GM19455 (cell line): ENCODE data around the gene FABP7.
A peak's percentile ranks its signal among the peaks of the same experiment; 100 is the strongest.

ENCODE experiments used
- ATAC-seq: cut with Tn5 transposase; IDR thresholded peaks from one replicate; pipeline ENCODE4 v1.9.1; 2021; ENCODE audit not compliant: unreplicated experiment

Gene FABP7

DNA sequence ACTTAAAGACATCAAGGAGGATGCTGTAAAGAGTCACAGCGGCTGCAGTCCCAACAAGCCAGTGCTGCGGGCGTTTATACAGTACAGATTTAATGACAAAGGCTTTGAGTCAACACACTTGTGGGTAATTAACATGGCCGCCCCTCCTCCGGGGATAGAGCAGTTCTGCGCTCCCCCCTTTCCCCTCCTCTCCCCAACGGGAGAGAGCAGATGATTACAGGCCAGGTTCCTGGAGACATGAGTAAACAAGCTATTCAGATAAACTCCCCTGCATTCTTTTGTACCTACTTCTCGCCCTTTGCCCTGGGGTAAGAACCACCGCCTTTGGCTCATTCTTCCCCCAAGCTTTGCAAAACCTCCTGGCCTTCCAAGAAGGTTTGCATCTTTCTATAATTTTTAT lies 23.6 kb upstream of the FABP7 start:
- ATAC-seq = no peak

DNA sequence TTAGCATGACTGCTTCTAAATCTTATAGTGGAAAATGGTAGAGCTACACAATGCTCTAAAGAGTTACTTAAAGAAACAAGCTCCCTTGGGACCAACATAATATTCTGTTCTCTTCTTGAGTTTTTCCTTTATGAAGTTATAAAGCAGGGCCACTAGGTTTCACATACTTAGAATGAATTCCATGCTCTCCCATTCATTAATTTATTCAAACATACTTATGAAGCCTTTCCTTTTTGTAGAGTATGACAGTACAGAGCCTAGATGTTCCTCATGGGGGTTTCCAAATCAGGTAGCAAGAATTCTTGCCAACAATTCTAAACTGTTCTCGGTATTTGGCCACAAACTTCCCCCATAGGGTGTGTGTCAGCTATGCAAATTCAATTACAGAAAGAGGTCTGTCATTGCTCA lies 20.6 kb upstream of the FABP7 start:
- peak; percentile 88 for ATAC-seq

DNA sequence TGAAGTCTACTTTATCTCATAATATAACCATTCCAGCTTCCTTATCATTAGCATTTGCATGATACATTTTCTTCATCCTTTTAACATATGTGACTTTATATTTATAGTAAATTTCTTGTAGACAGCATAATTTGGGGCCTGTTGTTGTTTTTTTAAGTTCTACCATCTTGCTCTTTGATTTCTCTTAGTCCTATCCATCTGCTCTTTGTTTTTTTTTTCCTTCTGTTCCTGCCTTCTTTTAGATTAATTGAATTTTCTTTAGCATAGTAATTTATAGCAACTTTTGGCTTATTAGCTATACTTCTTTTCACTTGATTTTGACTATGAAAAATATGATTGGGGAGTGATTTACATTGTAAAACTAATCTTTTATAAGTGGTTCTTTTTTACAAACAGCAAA lies 19.2 kb upstream of the FABP7 start:
- ATAC-seq = no peak

DNA sequence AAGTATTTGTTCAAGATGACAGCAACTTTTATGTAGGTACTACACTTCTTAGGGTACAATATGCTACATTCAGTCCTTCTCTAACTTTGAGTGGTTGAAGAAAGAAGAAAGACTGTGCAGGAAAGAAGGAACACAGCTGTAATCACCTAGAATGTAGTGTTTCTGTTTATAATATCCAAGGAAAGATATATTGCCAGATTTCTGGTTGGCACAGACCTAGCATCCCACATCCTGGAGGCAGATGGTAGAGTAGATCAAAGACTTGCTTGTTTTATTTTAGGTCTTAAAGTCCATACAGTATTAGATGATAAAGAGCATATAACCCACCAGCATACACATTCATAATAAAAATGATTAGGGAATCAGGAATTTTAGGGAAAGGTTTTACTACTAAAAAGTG lies 13.3 kb upstream of the FABP7 start:
- no peak for ATAC-seq

DNA sequence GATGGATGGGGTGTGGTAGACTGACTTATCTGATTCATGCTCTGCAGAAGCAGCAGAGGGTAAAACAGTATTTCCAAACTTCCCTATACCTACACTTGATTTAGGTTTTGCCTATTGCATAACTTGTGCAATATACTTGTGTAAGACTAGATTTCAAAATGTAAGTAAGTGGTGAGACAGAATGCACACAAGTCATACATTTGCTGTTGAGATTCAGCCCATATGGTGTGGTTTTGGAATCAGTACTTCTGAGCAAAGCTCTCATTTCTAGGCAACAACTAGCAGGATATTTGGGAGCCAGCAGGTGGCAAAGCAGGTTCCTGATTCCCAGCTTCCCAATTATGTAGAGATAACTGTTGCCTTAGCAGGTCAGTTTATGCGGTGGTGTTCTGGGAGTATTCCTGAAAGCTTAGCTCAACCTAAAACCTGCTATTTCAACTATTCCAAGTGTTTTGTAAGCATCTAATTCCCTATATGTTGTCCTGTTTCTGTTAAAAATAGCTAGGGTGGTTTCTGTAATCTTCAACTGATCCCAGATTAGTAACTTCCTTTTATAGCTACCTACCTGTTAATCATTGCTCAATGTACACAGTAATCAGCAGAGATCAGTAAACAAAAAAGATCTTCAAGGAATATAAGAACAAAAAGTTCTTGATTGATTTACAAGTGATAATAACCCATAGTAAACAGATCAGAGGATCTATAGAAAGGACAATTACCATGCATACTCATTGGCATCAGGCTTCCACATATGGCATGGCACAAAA lies 8.5 kb upstream of the FABP7 start:
- ATAC-seq = no peak

DNA sequence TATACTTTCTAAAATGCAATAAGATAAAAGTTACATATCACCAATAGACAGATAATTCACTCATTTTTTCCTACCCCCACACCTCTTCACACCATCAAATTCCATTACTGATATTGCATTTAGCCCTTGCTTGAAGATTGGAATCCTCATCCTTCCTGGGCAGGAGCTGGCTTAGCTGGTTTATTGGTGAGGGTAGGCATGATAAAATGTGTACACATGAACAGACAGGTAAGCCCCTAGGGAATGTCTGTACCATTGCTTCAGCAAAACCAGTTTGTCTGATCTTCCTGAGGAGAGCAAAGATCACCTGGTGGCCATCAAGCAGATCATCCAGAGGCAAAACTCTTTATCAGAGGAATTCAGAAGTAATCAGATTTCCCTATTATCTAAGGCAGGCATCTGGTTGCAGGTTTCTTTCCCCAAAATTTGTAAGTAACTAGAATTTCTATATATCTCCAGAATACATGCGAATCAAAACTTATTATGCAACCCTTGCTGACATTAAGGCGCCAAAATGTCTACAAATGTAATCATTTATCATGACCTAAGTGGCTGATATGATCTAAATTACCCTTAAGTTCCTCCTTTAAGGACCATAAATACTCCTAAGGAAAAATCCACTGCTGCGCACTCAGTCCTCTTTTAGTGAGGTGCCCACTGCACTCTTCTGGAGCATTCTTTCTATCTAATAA lies 6.6 kb upstream of the FABP7 start:
- ATAC-seq = no peak

DNA sequence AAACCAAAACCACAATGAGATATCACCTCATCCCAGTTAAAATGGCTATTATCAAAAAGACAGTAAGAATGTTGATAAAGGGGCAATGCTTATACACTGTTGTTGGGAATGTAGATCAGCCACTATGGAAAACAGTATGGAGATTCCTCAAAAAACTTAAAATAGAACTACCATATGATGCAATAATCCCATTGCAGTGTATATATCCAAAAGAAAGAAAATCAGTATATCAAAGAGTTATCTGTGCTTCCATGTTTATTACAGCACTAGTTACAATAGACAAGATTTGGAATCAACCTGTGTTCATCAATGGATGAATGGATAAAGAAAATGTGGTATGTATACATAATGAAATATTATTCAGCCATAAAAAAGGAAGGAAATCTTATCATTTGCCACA lies 3.5 kb upstream of the FABP7 start:
- no peak for ATAC-seq

DNA sequence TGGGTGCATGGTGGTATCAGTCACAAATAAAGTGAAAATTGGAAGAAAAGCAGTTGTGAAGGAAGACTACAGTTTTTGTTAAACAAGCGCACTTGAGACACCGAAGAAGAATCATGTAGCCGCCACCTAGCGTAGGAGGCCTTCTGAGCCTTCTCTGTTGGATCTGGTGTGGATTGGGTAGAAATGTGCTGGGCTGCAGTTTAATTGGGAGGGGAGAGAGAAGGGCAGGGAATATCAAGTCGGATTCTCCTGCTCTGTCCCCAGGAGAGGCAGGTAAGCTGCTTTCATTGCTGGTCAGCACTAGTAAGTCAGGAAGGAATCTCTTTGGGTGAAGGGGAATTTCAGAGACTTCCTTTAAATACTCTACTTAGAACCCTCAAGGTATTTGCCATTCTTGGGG lies 1.2 kb upstream of the FABP7 start:
- no peak for ATAC-seq

DNA sequence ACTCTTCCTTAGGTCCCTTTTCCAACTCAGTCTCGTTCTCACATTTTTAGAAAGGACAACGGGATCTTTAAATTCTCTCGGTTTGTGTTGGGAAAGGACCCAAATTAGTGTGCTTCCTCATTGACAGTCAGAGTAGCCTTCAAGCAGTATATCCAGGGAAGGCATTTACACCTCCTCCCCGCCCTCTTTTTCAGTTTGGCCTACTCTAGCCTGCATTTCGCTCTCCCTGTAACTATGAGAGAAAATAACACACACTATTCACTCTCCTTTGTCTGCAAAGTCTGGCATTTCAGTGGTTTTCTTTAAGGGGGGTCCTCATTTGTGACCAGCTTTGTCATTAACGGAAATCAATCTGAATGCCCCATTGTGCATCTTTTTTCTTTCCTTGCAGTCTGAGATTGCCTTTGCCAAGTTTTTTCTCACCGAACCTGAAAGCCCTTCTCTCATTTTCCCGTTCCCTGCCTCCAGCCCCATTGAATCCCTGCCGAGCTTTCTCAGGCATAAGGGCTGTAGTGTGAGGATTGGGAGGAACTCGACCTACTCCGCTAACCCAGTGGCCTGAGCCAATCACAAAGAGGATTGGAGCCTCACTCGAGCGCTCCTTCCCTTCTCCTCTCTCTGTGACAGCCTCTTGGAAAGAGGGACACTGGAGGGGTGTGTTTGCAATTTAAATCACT lies 393 bp upstream of the FABP7 start:
- no peak for ATAC-seq

DNA sequence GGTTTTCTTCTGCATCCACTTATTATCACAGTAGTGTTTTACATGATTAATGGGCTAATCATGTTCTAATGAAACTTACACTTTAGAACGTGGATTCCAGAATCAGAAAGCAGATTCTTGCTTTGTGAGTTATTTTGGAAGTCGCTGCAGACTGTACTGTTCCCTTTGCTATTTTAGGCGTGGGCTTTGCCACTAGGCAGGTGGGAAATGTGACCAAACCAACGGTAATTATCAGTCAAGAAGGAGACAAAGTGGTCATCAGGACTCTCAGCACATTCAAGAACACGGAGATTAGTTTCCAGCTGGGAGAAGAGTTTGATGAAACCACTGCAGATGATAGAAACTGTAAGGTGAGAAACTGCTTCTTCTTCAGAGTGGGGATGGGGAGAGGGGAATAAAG lies 598 bp downstream of the FABP7 start:
- ATAC-seq = no peak

DNA sequence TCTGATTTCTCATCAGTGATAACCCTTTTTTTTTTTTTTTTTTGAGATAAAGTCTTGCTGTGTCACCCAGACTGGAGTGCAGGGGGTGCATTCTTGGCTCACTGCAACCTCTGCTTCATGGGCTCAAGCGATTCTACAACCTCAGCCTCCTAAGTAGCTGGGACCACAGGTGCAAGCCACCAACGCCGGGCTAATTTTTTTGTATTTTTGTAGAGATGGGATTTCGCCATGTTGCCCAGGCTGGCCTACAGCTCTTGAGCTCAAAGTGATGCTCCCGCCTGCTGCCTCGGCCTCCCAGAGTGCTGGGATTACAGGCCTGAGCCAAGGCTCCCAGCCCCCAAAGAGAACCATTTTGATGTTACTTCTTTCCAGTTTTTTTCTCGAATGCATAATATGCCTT lies 2.2 kb downstream of the FABP7 start:
- ATAC-seq = no peak

DNA sequence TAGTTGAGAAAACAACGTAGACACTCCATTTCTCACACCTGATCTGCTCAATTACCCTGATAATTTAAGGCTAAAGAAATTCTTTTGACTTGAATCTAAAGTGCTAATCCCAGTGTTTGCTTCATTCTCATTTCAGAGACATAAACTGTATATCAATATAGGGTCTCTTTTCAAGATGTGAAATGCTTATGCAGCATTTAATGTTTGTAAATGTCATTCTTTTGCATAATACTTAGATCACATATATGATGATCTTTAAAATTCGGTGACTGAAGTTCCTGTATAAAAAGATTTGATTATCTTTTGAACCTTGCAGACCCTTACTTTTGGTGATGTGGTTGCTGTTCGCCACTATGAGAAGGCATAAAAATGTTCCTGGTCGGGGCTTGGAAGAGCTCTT lies 3.9 kb downstream of the FABP7 start:
- no peak for ATAC-seq

DNA sequence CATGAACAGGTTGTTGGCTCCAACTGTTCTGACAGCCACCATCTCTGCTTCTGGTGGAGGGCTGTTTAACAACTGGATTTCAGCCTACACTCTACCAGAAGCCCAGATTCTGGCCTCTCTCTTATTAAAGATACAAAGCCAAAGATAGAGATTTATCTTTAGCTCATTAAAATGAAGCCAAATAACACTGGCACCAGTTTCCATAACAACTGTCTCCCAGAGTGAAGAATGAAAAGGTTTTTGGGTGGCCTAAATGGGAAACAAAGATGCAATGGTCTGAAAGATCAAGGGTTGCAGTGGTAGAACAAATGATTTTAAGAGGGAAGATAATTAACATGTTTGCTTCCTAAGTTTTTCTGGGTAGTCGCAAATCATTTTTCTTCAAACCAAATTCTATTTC lies 6.4 kb downstream of the FABP7 start:
- no peak for ATAC-seq

DNA sequence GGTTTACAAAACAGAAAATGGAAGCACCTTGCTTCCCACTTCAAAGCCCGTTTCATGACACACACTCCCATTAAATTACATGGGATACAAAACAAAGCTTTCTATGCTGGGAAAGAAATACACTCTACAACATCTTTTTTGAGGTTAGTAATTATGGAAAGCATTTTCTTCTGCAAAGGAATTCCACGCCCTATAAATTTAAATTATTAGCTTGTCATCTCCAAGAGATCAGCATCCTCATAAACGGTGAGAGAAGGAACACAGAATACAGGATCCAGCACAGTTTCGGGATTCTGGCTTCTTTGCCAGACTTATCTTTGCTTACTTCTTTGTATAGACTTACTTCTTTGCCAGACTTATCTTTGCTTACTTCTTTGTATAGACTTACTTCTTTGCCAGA lies 8.2 kb downstream of the FABP7 start:
- no peak for ATAC-seq

DNA sequence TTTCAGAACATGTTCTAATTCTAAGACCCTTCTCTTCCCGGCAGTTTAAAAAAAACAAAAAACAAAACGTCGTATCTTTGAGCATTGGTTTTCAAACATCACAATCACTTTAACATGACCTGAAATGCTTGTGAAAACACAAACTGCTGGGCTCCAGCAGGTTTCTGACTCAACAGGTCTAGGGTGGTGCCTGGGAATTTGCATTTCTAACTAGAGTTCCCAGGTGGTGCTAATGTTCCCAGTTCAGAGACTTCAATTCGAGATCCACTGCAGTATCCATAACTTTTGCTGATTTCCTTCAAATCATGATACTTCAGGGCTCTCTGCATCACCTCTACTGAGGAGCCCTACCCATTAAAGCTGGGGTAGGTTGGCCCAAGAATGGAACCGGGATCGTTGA lies 8.7 kb downstream of the FABP7 start:
- ATAC-seq = no peak

DNA sequence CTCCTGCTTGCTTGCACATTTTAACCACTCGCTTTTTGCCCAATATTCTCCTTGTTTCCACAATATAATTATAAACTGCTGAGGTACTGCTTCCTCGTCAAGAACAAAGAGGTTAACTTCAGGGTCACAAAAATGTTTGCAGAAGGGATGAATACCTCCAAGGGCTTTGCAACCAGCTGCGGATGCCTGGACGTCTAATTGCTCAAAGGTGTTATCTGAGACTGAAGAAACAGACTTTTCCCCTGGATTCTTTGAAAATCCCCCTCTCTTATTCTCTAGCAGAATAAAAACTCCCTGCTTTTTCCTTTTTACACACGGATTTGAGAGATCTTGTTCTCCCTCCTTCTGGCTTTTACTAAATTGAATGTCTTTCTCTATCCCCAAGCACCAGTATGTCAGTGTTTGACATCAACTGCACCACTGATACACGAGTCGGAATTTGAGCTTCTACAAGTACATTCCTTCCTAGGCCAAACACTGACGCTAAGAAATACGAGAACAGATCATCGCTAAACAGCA lies 9.2 kb downstream of the FABP7 start:
- no peak for ATAC-seq

DNA sequence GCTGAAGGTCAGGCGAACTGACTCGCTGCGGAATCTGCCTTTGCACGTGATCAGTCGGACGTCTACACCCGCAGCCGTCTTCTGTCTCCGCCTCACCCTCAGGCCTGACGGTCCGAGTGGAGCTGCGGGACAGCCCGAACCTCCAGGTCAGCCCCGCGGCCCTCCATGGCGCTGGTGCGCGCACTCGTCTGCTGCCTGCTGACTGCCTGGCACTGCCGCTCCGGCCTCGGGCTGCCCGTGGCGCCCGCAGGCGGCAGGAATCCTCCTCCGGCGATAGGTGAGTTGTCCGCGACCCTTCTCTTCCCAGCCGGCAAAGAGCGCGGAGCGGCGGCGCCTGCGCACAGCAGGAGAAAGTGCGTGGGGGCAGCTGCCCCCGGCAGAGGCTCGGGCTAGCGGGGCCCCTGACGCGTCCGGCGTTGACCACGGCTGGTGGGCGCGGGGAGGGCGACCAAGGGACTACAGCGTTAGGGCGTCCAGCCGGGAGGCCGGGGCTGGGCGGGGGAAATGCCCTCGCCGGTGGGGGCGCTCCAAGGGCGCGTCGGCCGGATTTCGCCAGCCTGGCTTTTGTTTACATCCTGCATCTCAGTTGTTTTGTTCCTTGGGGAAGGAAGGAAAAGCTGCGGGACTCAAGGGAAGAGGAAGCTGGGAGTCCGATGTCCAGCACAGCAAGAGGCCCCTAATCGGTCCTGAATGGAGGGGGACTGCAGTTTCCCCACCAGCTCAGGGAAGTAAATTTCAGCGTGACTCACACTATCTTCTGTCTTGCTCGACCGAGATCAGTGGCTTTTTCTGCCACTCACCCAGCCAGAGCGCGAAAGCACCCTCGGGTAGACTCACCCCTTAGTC lies 9.9 kb downstream of the FABP7 start, which contains the start of gene SMPDL3A:
Gene SMPDL3A, plus strand, starts transcription at position 77 of the 846 bp plus-strand sequence. Its CDS starts 89 bp downstream, at position 166.
- peak; percentile 64 for ATAC-seq

DNA sequence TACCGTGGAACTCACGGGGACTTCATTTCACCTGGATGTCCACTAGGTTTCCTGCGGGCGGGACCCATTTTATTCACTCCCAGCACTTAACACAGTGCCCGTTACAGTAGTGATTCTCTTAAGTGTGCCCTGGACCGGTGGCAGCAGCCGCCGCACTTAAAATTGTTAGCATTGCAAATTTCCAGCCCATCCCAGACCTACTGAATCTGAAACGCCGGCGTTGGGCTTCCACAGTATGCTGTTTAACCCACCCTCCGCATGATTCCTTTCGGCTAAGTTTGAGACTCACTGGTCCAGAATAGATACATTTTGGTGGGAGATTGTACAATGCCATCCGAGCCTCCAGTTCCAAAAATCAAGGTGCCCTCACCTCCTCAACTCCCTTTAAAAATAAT lies 10.5 kb downstream of the FABP7 start:
- ATAC-seq = no peak

DNA sequence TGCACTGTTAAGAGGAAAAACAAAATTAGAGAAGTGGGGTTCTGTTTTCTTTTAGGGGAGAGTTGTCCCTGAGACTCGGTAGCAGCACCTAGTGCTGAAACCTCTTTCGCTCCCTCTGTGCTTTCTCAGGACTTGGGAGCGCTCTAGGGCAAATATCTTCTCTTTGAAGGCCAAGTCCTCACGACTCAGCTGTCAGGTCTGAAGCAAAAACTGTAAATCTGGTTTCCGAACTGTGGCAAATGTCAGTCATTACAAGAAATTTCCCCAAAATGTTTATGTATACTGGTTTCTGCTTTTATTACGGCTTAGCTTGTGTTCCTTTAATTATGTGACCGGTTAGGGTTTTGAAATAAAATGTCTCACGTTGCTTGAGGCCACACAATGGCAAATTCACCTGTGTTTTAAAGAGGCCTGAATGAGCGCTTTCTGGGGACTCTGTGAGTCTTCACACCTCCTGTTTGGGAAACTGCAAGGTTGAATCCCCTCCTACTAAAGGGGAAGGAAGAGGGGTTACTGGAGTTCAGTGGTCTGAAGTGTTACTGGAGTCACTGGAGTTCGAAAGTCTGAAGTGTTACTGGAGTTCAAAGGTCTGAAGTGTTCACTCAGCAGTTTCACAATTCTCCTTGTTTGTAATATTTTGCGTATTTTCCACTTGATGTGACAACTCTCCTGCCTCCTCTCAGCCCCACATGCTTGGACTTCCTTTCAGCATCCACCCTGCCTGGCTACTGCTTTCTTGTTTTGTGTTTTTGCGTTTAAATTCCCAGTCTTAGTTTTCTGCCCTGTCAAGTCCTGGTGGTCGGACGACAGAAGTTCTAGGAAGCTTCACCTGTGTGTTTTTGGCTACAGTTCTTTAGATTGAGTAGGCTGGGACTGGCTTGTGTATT lies 11.2 kb downstream of the FABP7 start:
- ATAC-seq = no peak

DNA sequence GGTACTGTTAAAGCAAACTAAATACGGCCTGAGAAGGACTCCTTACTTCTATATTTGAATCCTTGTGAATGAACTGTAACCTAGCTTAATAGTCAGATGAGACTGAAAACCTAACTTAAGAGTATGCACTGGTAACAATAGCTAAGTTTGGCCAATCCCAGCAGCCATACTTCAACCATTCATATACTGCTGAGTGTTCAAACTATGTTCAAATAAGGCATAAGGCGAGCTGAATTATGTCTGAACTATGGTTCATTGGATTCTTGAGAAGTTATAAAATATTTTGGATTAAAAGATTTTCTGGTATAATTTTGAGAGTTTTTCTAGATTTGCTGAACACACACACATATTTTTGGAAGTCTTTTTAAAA lies 11.8 kb downstream of the FABP7 start:
- no peak for ATAC-seq
